Body of pancreas (tissue), 4 donors: ENCODE results near the gene LCN10.

Experiments
- POLR2A ChIP-seq, 3 donors: fragments of 450-650 bp; IDR thresholded peaks; one replicate each; pipeline ENCODE4 v1.6.1; 2016; ENCODE audit warnings: antibody characterized with exemption in 3 of 3, mild to moderate bottlenecking in 2 of 3
- TF ChIP-seq, protein P1 (sequence below), 7 experiments: fragments of 450-650 bp in 4 of 7; fragments of 200-600 bp in 3 of 7; sonication (generic) in 3 of 7; IDR thresholded peaks; one replicate each; pipeline ENCODE4 v1.5.1; 2016 to 2019; ENCODE audit warnings: antibody characterized with exemption in 7 of 7

DNA sequence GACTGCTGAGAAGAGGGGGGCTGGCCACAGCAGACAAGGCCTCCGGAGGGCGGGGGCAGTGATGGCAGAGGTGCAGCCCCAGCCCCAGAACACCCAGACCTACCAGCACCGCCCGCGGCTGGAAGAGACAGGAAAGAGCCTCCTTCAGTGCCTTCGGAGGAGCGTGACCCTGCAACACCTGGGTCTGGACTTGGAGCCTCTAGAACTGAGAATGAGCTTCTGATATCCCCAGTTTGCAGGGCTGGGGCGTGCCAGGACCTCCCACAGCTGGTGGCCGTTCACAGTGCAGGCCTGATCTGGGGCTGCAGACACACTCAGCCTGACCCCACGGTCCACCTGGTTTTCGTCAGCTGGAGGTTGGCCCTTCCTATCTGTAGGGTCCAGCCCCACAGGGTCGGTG, 9.1 kb downstream of the LCN10 start:
- TF ChIP-seq, protein P1, sequence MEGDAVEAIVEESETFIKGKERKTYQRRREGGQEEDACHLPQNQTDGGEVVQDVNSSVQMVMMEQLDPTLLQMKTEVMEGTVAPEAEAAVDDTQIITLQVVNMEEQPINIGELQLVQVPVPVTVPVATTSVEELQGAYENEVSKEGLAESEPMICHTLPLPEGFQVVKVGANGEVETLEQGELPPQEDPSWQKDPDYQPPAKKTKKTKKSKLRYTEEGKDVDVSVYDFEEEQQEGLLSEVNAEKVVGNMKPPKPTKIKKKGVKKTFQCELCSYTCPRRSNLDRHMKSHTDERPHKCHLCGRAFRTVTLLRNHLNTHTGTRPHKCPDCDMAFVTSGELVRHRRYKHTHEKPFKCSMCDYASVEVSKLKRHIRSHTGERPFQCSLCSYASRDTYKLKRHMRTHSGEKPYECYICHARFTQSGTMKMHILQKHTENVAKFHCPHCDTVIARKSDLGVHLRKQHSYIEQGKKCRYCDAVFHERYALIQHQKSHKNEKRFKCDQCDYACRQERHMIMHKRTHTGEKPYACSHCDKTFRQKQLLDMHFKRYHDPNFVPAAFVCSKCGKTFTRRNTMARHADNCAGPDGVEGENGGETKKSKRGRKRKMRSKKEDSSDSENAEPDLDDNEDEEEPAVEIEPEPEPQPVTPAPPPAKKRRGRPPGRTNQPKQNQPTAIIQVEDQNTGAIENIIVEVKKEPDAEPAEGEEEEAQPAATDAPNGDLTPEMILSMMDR (IDR thresholded peaks at IDR 0.05): no peak
- TF ChIP-seq POLR2A (IDR thresholded peaks at IDR 0.05): no peak
